ENCODE data around the gene APOF.

GRCh38 chr12:56338308-56339157, 24.1 kb downstream of the APOF start, which contains the start of gene IL23A:
- TF ChIP-seq MAX (CRISPR knock-in tag; IDR thresholded peaks at IDR 0.05) (no peak), ZNF668 (CRISPR knock-in tag; IDR thresholded peaks at IDR 0.05) (no peak), CTCF (IDR thresholded peaks at IDR 0.05 in 2 of 3, conservative IDR thresholded peaks at IDR 0.05 in 1 of 3; ENCODE audit: insufficient read depth in 2 of 3, low read depth in 1 of 3, low read length in 3 of 3) (no peak)

Data from K562 (cell line).